HTERT RPE-1 (cell line): ENCODE measurements around the gene TMEM253.

Experiments used
- in situ Hi-C: fragments of 300-500 bp; cut with MboI; formaldehyde crosslinking; loops from 4 replicates; pipeline ENCODE4 v1.14.3; 2020; ENCODE audit warnings: low sequenced_read_pairs

Gene TMEM253

GRCh38 chr14:21089877-21090193 lies 11.0 kb upstream of the TMEM253 start:
- in situ Hi-C loops, result no loop called here

- in situ Hi-C loops, result no loop called here
Measured at GRCh38 chr14:21090194-21090939, 10.5 kb upstream of the TMEM253 start.

- in situ Hi-C loops, result no loop called here
Measured at GRCh38 chr14:21090940-21091663, 9.8 kb upstream of the TMEM253 start.

GRCh38 chr14:21091821-21092272 lies 9.0 kb upstream of the TMEM253 start:
- in situ Hi-C loops, result no loop called here

GRCh38 chr14:21092273-21093011 lies 8.4 kb upstream of the TMEM253 start:
- in situ Hi-C loops, result no loop called here

- in situ Hi-C loops, result no loop called here
Measured at GRCh38 chr14:21093018-21093417, 7.8 kb upstream of the TMEM253 start.

- in situ Hi-C loops, result no loop called here
Measured at GRCh38 chr14:21093769-21094681, 6.8 kb upstream of the TMEM253 start.

GRCh38 chr14:21095430-21096205 lies 5.2 kb upstream of the TMEM253 start:
- in situ Hi-C loops, result no loop called here

- in situ Hi-C loops, result no loop called here
Measured at GRCh38 chr14:21096438-21096837, 4.4 kb upstream of the TMEM253 start.

GRCh38 chr14:21096978-21097635 lies 3.8 kb upstream of the TMEM253 start:
- in situ Hi-C loops, result no loop called here

GRCh38 chr14:21097636-21098075 lies 3.2 kb upstream of the TMEM253 start:
- in situ Hi-C loops, result no loop called here

- in situ Hi-C loops, result no loop called here
Measured at GRCh38 chr14:21098076-21098891, 2.6 kb upstream of the TMEM253 start, which contains the start of gene ZNF219. ZNF219 (minus strand) TSS chr14:21098655; CDS start chr14:21093591, 5,064 bp downstream.

GRCh38 chr14:21098892-21099595 lies 1.8 kb upstream of the TMEM253 start:
- in situ Hi-C loops, result no loop called here

GRCh38 chr14:21099596-21099985 lies 1.3 kb upstream of the TMEM253 start:
- in situ Hi-C loops, result no loop called here

GRCh38 chr14:21101802-21102413 lies 1.0 kb downstream of the TMEM253 start:
- in situ Hi-C loops, result no loop called here

GRCh38 chr14:21102521-21103410 lies 1.9 kb downstream of the TMEM253 start:
- in situ Hi-C loops, result no loop called here

- in situ Hi-C loops, result no loop called here
Measured at GRCh38 chr14:21103411-21103709, 2.5 kb downstream of the TMEM253 start.
